ENCODE results near the gene ATP1A1.

Gene ATP1A1

DNA sequence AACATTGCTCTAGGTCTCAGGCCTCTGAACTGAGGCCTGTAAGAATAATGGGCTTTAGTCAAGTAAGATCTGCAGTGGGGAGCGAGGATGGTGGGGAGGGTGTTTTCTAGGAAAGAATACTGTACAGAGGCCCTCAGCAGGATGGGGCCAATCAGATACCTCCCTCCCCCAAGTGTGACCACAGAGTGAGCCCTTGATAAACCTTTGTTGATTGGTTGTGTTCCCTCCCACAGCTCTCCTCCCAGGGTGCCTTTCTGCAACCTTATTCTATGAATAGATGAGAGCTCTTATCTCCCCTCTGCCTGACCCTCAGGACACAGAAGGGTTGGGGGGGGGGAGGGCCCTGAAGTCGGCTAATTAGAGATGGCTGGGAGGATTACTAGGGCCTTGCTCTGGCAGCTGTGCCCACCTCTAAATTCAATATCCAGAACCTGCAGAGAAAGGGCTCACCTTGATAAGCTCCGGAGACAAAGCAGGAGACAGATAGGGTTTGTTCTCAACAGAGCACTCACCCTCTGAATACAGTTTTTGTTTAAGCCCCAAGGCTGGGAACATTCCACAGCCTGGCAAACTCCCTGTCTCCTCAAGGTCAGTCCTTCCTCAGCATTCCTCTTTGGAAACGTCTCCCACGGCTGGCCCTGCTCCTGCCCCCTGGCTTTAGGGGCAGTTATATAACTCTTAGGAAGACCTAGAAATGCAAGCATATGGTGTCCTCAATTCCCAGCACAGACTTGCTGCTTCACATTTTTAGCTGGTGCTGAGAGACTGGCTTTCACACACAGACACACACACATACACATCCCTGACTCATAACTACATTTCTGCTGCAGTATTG is 42.9 kb downstream of the ATP1A1 start:
- DNase-seq: no peak

DNA sequence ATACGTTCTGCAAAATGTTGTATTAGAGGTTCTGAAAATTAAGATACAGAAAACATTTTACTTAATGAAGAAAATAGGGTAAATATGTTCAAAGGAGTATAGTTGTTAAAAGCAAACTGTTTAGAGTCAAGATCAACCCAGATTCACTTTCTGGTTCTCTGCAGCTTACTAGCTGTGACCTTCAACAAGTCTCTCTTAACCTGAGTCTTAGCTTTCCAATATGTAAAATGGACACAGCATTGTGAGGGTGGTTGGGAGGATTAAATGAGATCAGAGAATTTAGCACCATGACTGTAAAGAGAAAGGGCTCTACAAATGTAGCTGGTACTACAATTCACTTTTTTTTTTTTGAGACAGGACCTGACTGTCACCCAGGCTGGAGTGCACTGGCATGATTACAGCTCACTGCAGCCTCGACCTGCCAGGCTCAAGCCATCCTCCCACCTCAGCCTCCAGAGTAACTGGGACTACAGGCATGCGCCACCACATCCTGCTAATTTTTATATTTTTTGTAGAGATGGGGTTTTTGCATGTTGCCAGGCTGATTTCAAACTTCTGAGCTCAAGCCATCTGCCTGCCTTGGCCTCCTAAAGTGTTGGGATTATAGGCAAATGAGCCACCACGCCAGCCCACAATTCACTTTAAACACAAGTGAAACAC is 43.9 kb downstream of the ATP1A1 start:
- no peak for DNase-seq

DNA sequence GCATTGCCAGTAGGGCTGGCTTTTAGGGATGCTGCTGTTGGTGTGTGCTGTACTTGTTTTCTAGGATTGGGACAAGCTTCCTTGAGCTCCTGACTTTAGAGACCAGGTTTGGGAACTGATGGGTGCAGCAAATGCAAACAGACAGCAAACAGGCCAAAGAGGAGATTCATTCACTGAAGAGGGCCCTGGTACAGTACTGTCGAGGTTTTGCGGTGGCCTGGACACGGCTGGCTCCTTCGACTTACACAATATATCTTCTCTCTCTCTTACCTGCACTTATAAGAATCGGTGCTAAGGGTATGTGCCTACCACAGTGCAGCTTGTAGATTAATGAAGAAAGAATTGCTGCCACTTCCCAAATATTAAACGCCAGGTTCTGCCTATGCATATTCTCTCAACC is 44.6 kb downstream of the ATP1A1 start:
- DNase-seq: no peak

DNA sequence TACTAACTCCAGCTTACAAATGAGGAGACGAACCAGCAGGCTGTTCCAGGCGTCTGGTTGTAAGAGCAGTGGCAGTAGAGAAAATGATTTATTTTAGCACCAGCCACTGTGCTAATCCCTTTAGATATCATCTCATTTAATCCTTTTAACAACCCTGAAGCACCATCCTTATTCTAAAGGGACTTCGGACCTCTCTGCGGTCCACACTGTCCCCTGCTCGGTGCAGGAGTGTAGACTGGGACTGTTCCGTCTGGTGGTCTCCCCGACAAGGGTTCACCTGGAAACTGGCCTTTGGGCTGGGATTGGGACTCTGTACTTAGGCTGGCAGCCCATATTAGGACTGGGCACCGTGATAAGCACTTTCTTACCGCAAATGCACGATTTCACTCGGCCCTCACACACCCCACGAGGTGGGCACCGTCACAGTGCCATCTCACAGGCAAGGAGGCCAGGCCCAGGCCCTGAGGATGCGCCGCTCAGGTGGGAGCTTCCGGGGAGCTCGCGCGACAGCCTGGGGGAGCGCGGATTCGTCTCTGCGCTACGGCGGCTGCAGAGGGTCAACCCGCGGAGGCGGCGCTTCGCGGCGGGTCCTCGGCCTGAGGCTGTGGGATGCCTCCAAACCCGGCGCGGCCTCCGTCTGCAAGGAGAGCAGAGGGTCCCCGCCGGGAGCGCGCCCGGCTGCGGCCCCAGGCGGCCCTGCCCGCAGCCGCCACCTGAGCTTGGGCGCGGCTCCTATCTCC is 45.2 kb downstream of the ATP1A1 start:
- DNase-seq: peak; percentile 82

DNA sequence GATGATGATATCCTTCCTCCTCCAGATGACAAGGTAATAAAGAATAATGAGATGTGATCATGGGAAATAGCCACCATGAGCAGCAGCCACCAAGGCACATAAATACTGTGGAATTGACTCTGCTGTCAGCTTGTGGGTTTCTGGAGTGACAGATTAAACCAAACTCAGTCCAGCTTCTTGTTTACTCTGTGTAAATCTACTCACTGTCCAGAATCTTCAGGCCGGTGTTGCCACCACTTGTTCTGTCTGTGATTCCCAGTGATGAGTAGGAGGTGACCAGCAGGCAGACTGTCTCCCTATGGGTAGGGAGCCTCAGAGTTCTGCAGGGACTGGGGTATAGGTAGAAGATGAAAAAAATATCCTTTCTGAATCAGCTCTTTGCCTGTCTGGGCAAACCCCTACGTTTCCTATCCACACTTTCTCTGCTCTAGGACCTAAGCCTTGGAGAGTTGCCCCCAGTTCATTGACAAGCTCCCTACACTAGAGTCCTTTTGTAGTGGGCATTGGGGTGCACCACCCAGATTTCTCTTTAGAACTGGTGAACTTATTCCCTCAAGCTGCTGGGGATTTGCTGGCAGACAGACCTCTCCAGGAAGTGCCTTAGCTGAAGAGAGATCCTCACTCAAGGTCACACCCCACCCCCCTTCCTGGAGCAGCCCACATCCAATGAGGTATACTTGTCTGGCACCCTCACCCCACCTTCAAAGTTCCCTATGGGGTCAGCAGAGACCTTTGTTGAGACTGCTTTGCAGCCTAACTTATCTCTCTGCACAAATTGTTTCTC is 47.6 kb downstream of the ATP1A1 start:
- no peak for DNase-seq

DNA sequence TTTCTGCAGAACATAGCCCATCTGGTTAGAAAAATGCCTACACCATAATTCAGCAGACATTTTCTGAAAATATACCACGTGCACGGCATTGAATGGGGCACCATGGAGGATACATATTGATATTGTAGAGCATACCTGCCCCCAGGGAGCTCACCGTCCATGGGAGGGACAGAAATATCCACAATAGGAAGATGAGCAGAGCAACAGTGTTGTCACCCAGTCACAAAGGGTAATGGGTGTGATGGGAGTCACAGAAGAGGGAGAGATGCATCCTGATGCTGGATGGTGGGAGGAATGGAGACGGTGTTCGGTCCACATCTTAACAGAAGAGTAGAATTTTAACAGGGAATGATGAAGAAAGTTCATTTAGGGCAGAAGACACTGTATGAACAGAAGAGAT is 51.4 kb downstream of the ATP1A1 start:
- DNase-seq: no peak

DNA sequence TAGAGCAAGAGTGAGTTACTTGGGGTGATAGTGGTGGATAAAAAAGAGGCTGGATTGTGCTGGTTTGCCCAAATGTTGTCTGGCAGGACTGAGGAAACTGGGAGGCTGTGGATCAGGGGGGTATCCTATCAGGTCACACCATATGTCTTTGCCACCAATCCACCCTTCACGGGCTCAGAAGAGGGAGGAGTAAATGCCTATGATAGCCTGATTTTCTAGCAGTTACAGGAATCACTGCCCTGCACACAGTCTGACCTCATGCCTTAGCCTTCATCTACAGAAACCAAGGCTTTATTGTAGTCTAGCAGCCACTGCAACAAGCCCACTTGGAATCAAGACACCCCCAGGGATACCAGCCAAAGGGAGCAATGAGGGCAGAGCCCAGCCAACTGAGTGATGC is 51.8 kb downstream of the ATP1A1 start:
- no peak for DNase-seq

DNA sequence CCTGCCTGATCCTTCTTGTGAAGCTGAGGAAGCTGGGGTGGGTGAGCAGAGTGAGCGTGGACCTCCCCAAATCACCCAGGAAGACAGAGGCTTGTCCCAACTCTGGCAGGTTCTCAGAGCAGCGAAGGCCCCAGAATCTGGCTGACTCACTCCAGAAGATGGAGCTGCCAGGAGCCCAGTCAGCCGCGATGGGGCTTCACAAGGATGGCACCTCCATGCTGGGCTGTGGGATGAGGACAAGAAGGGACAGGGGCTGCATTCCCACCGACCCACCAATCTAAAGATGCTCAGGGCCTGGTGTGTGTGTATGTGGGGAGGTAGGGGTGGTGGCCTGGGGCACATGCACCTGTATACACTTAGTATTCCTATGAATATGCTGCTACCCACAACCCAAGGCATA is 52.9 kb downstream of the ATP1A1 start:
- no peak for DNase-seq

DNA sequence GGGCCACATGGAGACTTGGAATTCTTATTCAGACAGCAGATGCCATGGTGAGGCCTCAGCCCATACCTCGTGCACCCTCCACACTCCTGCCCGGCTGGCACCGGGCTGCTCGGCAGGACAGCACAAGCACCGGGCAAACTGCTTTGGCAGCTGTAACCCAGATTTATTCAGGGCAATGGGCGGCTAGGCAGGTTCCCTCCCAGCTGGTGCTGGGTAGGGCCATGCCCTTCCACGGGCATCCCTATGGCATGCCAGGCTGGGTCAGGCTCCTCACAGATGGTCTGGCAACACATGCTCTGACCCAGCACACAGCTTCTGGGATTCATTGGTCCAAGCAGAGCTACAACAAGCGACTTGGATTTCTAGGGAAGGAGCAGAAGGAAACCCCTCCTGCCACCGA is 53.4 kb downstream of the ATP1A1 start:
- no peak for DNase-seq

DNA sequence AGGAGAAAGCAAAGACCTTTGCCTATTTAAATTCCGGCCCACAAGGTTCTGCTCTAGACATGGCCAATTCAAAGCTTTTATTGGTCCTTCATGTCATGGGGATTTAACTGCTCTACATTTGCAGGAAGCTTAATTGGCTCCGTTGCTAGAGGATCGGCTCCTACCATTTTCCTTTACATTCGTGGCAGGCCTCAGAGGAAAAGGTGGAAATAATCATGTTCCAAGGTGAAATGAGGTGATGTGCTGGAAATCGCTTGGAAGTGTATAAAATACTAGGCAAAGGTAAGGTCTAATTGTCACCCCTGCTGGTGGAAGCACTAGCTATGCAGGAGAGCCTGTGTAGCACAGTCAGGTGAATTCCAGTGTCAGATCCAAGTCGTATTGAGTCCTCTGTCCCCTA is 55.5 kb downstream of the ATP1A1 start:
- no peak for DNase-seq

DNA sequence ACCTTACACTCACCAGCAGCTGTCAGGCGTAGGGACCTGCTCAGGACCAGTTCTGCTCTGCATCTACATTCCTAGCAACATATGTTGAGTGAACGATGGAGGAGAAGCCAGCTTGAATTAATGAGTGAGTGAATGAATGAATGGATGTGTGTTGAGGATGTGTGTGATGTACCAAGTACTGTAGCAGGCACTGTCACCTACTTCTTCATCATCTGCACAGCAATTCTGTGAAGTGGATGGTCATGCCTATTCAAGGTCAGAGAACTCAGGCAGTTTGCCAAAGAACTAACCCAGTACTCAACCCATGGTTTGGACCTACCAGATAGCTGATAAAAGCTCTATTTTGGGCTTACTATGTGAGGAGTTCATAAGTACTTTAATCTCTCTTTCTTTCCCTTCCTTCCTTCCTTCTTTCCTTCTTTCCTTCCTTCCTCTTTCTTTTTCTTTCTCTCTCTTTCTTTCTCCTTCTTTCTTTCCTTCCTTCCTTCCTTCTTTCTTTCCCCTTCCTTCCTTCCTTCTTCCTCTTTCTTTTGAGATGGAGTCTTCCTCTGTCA is 56.9 kb downstream of the ATP1A1 start:
- DNase-seq: no peak

DNA sequence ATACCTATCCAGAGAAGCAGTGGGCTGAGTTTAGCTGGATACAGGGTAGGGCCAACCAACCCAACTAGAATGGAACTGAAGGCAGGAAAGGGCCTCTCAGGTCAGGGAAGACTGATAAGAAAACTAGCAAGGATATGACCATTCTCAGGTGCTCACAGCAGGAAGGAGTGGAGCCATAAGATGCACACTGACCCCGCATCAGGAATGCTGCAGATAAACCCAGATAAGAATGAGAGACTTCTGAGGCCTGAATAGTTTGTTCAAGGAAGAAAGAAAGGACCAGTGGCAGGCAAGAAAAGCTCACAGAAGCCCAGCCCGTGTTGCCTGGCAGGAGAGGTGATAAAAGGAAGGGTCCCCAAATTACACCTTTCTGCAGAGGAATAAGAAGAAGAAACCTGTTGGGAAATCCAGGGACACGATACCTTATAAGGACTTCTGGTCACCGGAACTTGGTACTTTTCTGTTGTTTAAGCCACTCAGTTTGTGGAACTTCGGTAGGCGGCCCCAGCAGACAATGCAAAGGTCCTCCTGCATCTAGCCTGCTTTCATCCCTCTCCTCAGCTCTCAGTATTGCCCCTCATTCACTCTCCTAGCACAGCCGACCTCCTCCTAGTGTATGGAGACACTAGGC is 58.9 kb downstream of the ATP1A1 start:
- no peak for DNase-seq

DNA sequence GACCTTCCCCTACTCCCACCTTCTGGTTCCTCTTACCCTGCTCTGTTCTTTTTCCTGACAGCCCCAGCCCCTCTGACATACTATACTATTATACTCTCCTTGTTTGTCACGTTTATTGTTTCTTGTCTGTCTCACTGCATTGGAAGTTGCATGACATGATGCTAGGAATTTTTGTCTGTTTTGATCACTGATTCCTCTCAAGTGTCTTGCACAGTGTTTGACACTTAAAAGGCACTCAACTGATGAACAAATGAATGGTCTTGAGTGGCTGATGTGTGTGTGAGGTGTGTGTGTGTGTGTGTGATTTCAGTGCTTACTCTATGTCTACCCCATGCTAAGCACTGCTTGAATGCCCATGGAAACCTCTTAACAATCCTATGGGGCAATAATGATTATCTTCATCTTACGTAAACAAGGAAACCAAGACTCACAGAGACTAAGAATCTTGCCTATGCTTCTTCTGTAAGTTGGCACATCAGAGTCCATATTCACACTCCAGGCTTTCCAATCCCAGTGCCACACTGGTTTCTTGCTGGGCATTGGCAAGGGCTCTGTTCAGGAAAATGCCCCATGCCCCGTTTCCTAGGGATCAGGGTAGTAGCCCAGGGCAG is 59.7 kb downstream of the ATP1A1 start:
- DNase-seq: no peak

DNA sequence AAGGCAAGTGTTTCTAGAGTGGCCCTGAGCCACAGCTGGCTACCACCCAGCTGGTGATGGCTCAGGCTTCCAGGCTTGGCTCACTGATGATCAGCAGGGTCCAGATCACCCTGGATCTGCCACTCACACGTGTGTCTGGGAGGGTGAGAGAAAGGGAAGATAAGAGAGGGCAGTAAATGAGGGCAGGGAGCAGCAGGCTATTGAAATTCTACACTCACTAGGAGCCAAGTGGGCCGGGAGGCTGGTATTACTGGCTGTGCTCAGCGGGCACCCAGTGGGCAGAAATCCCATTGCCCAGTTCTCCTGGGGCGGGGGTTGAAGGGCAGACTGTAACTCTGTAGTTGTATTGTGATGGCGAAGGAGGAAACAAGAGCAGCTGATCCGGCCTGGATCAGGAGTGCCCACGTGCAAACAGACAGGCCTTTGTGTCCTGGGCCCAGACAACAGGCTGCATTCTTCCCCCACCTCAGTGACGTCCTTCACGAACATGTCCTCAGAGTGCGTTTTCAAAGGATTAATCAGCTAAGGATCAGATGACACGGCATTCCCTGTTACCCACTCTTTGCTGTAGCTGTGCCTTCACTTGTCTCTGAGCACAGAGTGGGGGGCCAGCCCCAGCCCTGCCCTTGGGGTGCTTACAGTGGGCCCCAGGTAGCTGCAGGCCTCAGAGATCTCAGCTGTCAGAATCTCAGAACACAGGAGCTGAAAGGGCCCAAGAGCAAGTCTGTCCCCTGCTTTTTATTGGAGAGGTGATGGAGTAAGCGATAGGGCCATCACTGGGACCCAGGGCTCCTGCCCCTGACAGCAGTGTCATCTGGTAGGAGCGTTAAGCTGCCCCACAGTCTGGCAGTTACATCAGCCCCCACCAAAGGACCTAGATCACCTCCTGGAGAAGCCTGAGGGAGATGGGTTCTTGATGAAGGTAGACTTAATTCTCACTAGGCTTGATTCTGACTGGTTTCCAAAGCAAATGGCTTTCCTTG is 60.5 kb downstream of the ATP1A1 start:
- no peak for DNase-seq

DNA sequence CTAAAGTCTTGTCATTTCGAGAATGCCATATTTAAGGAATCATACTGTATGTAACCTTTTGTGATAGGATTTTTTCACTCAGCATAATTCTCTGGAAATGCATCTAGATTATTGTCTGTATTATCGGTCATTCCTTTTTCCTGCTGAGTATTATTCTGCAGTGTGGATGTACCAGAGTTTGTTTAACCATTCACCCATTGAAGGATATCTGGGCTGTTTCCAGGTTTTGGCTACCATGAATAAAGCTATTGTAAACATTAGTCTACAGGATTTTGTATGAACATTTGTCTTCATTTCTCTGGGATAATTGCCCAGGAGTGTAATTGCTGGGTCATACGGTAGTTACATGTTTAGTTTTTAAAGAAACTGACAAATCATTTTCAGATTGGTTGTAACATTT is 61.8 kb downstream of the ATP1A1 start:
- DNase-seq: no peak

DNA sequence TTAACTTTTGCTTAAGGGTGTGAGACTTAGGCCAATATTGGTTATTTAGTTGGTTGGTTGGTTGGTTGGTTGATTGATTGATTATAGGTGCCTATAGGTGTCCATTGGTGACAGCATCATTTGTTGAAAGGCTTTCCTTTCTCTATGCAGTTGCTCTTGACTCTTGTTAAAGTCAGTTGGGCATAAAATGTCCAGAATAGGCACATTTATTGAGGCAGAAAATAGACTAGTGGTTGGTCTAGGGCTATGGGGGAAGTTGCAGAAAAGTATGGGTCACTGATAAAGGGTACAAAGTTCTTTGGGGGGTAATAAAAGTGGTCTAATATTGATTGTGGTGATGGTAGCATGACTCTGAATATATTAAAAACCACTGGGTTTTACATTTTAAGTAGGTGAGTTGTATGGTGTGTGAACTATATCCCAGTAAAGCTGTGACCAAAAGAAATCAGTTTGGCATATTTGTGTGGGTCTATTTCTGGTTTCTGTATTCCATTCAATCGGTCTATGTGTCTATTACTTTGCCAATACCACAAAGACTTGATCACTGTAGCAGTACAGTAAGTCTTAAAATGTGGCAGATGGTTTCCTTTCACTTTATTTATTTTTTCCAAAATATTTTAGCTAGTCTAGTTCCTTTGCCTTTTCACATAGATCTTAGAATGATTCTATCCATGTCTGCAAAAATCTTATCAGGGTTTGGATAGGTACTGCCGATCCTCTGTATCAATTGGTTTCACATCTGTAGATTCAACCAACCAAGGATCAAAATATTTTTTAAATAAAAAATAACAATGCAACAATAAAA is 63.0 kb downstream of the ATP1A1 start:
- no peak for DNase-seq

DNA sequence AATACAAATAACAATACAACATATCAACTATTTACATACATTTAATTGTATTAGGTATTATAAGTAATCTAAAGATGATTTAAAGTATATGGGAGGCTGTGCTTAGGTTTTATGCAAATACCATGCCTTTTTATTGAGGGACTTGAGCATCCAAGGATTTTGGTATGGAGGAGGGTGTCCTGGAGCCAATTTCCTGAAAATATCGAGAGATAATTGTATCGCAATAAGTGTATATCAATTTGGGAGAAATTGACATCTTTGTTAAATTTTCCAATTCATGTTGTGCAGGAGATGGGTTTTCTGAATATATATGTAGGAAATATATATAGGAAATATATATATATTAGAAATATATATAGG is 63.5 kb downstream of the ATP1A1 start:
- no peak for DNase-seq

DNA sequence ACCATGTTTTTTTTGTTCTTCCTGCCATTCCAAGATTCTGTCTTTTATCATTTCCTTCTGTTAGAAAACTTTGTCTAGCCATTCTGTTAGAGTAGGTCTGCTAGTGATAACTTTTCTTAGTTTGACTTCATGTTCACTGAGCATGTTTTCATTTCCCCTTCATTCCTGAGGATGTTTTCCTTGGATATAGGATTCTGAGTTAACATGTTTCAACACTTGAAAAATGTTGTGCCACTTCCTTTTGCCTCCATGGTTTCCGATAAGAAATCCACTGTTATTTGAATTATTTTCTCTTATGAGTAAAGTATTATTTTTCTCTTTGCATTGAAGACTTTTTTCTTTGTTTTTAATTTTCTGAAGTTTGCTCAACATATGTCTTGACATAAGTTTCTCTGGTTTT is 66.7 kb downstream of the ATP1A1 start:
- DNase-seq: no peak

DNA sequence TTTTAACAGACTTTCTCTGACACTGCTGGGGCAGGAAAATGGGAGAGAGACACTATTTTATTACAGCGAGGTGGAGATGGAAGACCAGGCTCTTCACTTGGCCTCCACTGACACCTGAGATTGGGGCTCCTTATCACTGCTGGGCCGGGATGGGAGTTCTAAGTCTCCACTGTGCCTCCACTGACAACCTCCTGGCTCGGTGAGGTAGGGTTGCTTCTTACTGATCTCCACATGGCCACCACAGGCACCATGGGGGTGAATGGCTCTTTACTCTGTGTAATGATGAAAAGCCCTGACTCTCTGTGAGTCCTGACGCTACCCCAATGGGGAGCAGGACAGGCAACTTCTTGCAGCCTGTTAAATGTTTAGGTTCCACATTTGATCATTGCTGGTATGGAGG is 67.7 kb downstream of the ATP1A1 start:
- no peak for DNase-seq

DNA sequence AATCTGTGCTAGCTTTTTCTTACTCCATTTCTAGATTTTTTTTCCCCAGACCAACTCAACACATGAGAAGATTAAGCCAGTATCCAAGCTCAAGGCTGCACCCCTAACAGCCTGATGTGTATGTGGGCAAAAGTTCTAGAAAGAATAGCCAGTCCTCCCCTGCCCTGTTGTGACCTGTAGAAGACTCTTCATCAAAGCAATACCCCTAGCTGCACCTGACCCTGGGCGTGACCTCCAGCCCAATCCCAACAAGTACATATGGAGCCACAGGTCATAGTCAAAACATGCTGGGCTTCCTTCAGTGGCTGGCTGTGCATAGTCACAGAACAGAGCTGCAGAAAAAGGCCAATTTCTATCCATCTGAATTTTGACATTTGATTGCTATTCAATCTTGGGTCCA is 72.5 kb downstream of the ATP1A1 start:
- no peak for DNase-seq
